ENCODE data around the gene PHC2. TPM values are rescaled to one million over a fixed set of nuclear protein-coding genes. Genes with fewer than 3 reads are reported as not detected.

The PHC2 gene
- total RNA-seq, 3 donors from 2014 or later (not counting 1 experiment from before 2014, with no cell fraction given), result 36.6 to 46.6 (median 39.5) TPM

DNA sequence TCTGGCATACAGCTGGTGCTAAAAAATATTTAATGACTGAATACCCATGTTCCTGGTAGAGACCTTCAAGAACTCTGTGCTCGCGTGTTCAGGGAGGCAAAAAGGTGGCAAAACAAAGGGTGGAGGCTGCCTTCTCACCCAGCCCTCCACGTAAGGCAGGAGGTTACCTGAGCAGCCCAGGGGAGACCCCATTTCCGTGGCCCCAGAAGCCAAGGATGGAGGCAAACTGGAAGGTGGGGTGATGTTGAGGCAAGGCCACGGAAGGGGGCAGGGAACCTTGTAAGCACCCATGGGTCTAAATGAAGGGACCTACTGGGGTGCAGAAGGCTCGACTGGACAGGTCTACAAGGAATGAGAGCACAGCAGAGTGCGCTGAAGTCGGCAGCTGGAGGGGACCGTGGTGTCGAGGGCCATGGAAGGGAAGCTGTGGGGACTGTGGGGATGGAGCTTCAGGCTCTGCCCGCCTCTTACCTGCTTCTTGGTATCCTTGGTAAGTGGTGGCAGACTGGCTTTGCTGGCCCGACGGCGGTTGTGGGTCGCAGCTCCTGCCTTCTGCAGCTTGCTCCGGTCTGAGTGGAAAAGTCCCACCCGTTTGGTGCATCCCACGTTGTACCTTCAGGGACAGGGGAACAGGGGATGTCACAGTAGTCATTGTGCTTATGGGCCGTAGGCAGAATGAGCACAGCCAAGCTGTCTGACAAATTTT lies 101.1 kb downstream of the PHC2 start:
- intact Hi-C loops (cut with micrococcal nuclease), result no loop called here
- Histone ChIP-seq H3K4me1 (ENCODE audit: control insufficient read depth, insufficient read depth, low read length) (no peaks in the 10 kb centered on the region), H3K36me3 (ENCODE audit: control insufficient read depth, insufficient read depth, low read length) (peaks cover 85% of the 10 kb centered on the region), H3K4me3 (ENCODE audit: low read length) (no peak overlapping the region), H3K9me3 (ENCODE audit: control insufficient read depth, insufficient read depth, low read length) (no peaks in the 10 kb centered on the region), H3K27ac (ENCODE audit: low read length) (no peak overlapping the region), H3K27me3 (ENCODE audit: control insufficient read depth, insufficient read depth, low read length) (no peaks in the 10 kb centered on the region)
- Mint-ChIP-seq H3K36me3 (peaks cover 18% of the 10 kb centered on the region), H3K27me3 (ENCODE audit: low read depth in 2 of 2) (no peaks in the 10 kb centered on the region), H3K27ac (peak overlapping the region; percentile 14 to 16), H3K4me1 (peaks cover 12 to 24% of the 10 kb centered on the region in 2 donors), H3K9me3 (no peaks in the 10 kb centered on the region), H3K4me3 (no peak overlapping the region)
- TF ChIP-seq, protein P1, sequence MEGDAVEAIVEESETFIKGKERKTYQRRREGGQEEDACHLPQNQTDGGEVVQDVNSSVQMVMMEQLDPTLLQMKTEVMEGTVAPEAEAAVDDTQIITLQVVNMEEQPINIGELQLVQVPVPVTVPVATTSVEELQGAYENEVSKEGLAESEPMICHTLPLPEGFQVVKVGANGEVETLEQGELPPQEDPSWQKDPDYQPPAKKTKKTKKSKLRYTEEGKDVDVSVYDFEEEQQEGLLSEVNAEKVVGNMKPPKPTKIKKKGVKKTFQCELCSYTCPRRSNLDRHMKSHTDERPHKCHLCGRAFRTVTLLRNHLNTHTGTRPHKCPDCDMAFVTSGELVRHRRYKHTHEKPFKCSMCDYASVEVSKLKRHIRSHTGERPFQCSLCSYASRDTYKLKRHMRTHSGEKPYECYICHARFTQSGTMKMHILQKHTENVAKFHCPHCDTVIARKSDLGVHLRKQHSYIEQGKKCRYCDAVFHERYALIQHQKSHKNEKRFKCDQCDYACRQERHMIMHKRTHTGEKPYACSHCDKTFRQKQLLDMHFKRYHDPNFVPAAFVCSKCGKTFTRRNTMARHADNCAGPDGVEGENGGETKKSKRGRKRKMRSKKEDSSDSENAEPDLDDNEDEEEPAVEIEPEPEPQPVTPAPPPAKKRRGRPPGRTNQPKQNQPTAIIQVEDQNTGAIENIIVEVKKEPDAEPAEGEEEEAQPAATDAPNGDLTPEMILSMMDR (IDR thresholded peaks at IDR 0.05), result no peak
- no peak for DNase-seq
- no peak for ATAC-seq
- WGBS (ENCODE audit: insufficient coverage), result 96% methylated on average over 19 of the region's 19 CpGs

DNA sequence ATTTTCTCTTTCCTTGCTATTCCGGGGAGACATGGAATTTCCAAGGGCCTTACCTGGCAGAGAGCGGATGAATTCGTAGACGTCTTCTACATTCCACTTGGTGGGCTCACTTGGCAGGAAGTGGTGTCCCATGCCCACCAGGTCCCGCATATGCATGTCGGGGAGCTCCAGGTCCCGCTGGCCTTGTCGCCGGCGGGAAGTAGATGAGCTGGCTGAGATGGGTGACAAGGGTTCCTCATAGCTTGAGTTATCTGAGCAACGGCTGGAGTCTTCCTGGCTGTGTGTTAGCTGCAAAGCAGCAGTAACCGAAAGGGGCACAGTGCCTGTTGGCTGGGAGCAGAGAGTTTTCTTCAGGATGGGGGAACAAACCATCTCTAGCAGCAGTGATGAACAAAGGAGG lies 102.1 kb downstream of the PHC2 start:
- Histone ChIP-seq H3K36me3 (ENCODE audit: control insufficient read depth, insufficient read depth, low read length) (peaks cover 93% of the 10 kb centered on the region), H3K4me1 (ENCODE audit: control insufficient read depth, insufficient read depth, low read length) (no peaks in the 10 kb centered on the region), H3K4me3 (ENCODE audit: low read length) (no peak overlapping the region), H3K27ac (ENCODE audit: low read length) (no peak overlapping the region), H3K9me3 (ENCODE audit: control insufficient read depth, insufficient read depth, low read length) (no peaks in the 10 kb centered on the region), H3K27me3 (ENCODE audit: control insufficient read depth, insufficient read depth, low read length) (no peaks in the 10 kb centered on the region)
- Mint-ChIP-seq H3K36me3 (peaks cover 18% of the 10 kb centered on the region), H3K9me3 (no peaks in the 10 kb centered on the region), H3K4me1 (peaks cover 5 to 14% of the 10 kb centered on the region in 2 donors), H3K27ac (peak overlapping the region in 1 of 2 donors; percentile 14), H3K27me3 (ENCODE audit: low read depth in 2 of 2) (no peaks in the 10 kb centered on the region), H3K4me3 (no peak overlapping the region)
- DNase-seq (no peak), ATAC-seq (no peak)
- intact Hi-C loops (cut with micrococcal nuclease), result no loop called here
- 96% methylated on average over 12 of the region's 12 CpGs for WGBS (ENCODE audit: insufficient coverage)
- TF ChIP-seq, protein P1 (IDR thresholded peaks at IDR 0.05), result no peak

DNA sequence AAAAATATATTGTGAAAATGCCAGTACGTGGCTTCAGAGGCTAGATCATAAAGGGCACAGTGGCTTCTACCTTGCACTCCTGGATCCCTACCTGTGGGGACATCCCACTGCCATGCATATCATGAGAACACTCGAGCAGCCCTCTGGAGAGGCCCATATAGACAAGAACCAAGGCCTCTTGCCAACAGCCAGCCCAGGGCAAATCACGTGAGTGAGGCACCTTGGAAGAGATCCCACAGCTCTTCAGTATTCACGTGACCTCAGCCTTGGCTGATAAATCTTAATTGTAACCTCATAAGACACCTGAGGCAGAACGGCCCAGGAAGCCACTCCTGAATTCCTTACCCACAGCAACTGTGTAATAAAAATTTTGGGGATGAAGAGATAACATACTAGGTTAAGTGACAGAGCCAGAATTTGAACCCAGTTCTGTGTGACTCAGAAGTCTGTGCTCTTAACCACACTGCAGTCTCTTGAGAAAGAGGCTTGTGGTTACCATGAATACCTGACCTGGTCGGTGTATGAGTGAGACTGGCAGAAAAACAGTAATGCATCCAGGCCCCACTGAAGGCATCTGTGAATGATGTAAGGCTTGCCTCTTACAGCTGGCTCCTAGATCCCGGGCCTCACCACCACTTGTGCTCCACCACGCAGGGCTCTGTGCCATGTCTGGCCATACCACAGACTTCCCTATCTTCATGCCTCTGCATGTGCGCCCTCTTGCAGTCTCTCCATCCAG lies 103.1 kb downstream of the PHC2 start:
- Histone ChIP-seq H3K4me3 (ENCODE audit: low read length) (no peak overlapping the region), H3K36me3 (ENCODE audit: control insufficient read depth, insufficient read depth, low read length) (peaks cover 86% of the 10 kb centered on the region), H3K9me3 (ENCODE audit: control insufficient read depth, insufficient read depth, low read length) (no peaks in the 10 kb centered on the region), H3K27me3 (ENCODE audit: control insufficient read depth, insufficient read depth, low read length) (no peaks in the 10 kb centered on the region), H3K4me1 (ENCODE audit: control insufficient read depth, insufficient read depth, low read length) (no peaks in the 10 kb centered on the region), H3K27ac (ENCODE audit: low read length) (no peak overlapping the region)
- intact Hi-C loops (cut with micrococcal nuclease), result no loop called here
- no peaks in the 10 kb centered on the region for H3K27me3 Mint-ChIP-seq (ENCODE audit: low read depth in 2 of 2)
- H3K36me3 Mint-ChIP-seq, result peaks cover 18% of the 10 kb centered on the region
- WGBS (ENCODE audit: insufficient coverage), result 84% methylated on average over 8 of the region's 9 CpGs
- no peak overlapping the region for H3K4me3 Mint-ChIP-seq
- H3K27ac Mint-ChIP-seq, result no peak overlapping the region
- H3K4me1 Mint-ChIP-seq, result peaks cover 0 to 6% of the 10 kb centered on the region in 2 donors
- peak in 1 of 3 donors; percentile 40 for ATAC-seq
- H3K9me3 Mint-ChIP-seq, result no peaks in the 10 kb centered on the region
- no peak for DNase-seq
- TF ChIP-seq, protein P1 (IDR thresholded peaks at IDR 0.05), result no peak

All from natural killer cell (primary cell).